SK-N-SH (cell line): ENCODE data around the gene ZDHHC14. TPM values are rescaled to one million over a fixed set of nuclear protein-coding genes. Genes with fewer than 3 reads are reported as not detected.

Experiments used
- CTCF ChIA-PET: fragments of 300-600, 350-600 bp; formaldehyde crosslinking; extraction: SDS; loops from one replicate; lab custom pipeline; 2021; lab: Yijun Ruan, JAX
- POLR2A ChIA-PET: fragments of 350-600 bp; sonication (Branson Sonifier 250); formaldehyde crosslinking; extraction: SDS; loops from one replicate; lab custom pipeline; 2020; ENCODE audit warnings: antibody characterized with exemption, inconsistent platforms; lab: Yijun Ruan, JAX
- DNase-seq: peaks from one replicate; pipeline ENCODE4 v3.0.0; 2012
- H2AFZ ChIP-seq: fragments of 200-600 bp; sonication (generic); 2 replicates; pipeline ENCODE4 v1.8.1; 2016; ENCODE audit warnings: antibody characterized with exemption, mild to moderate bottlenecking, low read depth
- H3F3A ChIP-seq: fragments of 200-600 bp; sonication (generic); replicated peaks from 2 replicates; pipeline ENCODE3; 2016; ENCODE audit warnings: antibody characterized with exemption, mild to moderate bottlenecking; ENCODE audit not compliant: insufficient read depth
- H3K27ac ChIP-seq, 2 experiments: fragments of 200-500 bp in 1 of 2; fragments of 200-600 bp in 1 of 2; sonication (Bioruptor generic) in 1 of 2; sonication (generic), shearing (Covaris generic) in 1 of 2; 2 replicates each; pipeline versions ENCODE4 v1.5.1 to v1.6.1; 2014 to 2016; ENCODE audit warnings: low read depth in 2 of 2, inconsistent platforms in 1 of 2, low read length in 1 of 2, mild to moderate bottlenecking in 1 of 2, mixed read lengths in 1 of 2
- H3K27me3 ChIP-seq: fragments of 200-600 bp; sonication (generic), shearing (Covaris generic); 2 replicates; pipeline ENCODE4 v1.6.1; 2016; ENCODE audit warnings: mixed run types; ENCODE audit not compliant: insufficient read depth
- H3K36me3 ChIP-seq, 2 experiments: fragments of 200-500 bp in 1 of 2; fragments of 200-600 bp in 1 of 2; sonication (Bioruptor generic) in 1 of 2; sonication (generic) in 1 of 2; replicated peaks in 1 of 2; 2 replicates each; pipeline versions ENCODE3 to v1.5.1; 2014 to 2016; ENCODE audit warnings: low read length in 1 of 2, mild to moderate bottlenecking in 1 of 2; ENCODE audit not compliant: insufficient read depth in 2 of 2, control insufficient read depth in 1 of 2
- H3K4me1 ChIP-seq, 2 experiments: fragments of 200-500 bp in 1 of 2; fragments of 200-600 bp in 1 of 2; sonication (Bioruptor generic) in 1 of 2; sonication (generic), shearing (Covaris generic) in 1 of 2; 2 replicates each; pipeline versions ENCODE4 v1.5.1 to v1.6.1; 2014 to 2016; ENCODE audit warnings: low read depth in 1 of 2, low read length in 1 of 2, mixed run types in 1 of 2; ENCODE audit not compliant: insufficient read depth in 2 of 2, control insufficient read depth in 1 of 2
- H3K4me2 ChIP-seq: fragments of 200-600 bp; sonication (generic), shearing (Covaris generic); 2 replicates; pipeline ENCODE4 v1.6.1; 2017; ENCODE audit warnings: mixed run types
- H3K4me3 ChIP-seq, 2 experiments: fragments of 200-500 bp in 1 of 2; fragments of 200-600 bp in 1 of 2; sonication (Bioruptor generic) in 1 of 2; sonication (generic), shearing (Covaris generic) in 1 of 2; 2 replicates each; pipeline versions ENCODE4 v1.5.1 to v1.8.1; 2014 to 2016; ENCODE audit warnings: low read depth in 2 of 2, inconsistent platforms in 1 of 2, low read length in 1 of 2, mild to moderate bottlenecking in 1 of 2, mixed read lengths in 1 of 2, moderate library complexity in 1 of 2
- H3K79me2 ChIP-seq: fragments of 200-600 bp; sonication (generic); 2 replicates; pipeline ENCODE4 v1.8.1; 2017; ENCODE audit warnings: mild to moderate bottlenecking; ENCODE audit not compliant: insufficient read depth
- H3K9ac ChIP-seq: fragments of 200-600 bp; sonication (generic); 2 replicates; pipeline ENCODE4 v1.6.1; 2017; ENCODE audit warnings: mixed run types
- H3K9me2 ChIP-seq: fragments of 200-600 bp; sonication (generic); 2 replicates; pipeline ENCODE4 v1.6.1; 2017; ENCODE audit warnings: mixed run types
- H3K9me3 ChIP-seq: fragments of 200-600 bp; sonication (generic); 2 replicates; pipeline ENCODE4 v1.6.1; 2017; ENCODE audit warnings: mixed run types, mild to moderate bottlenecking, moderate library complexity
- H4K20me1 ChIP-seq: fragments of 200-600 bp; sonication (generic); 2 replicates; pipeline ENCODE4 v1.6.1; 2017; ENCODE audit warnings: mild to moderate bottlenecking, mixed run types; ENCODE audit not compliant: insufficient read depth
- CTCF ChIP-seq: fragments of 200-600 bp; sonication (generic); IDR thresholded peaks from 2 replicates; pipeline ENCODE4 v1.6.1; 2017; ENCODE audit warnings: antibody characterized with exemption, mild to moderate bottlenecking, moderate library complexity
- ELF1 ChIP-seq: IDR thresholded peaks from 2 replicates; pipeline ENCODE4 v1.4.0; 2012
- FOSL2 ChIP-seq: IDR thresholded peaks from 2 replicates; pipeline ENCODE4 v1.4.0; 2012; ENCODE audit warnings: low read depth, mild to moderate bottlenecking, moderate library complexity, borderline replicate concordance
- FOXM1 ChIP-seq: IDR thresholded peaks from 2 replicates; pipeline ENCODE4 v1.4.0; 2012; ENCODE audit warnings: low read depth, mild to moderate bottlenecking
- GATA2 ChIP-seq: sonication (generic); formaldehyde crosslinking; IDR thresholded peaks from 2 replicates; pipeline ENCODE4 v1.5.0; 2020; ENCODE audit warnings: mild to moderate bottlenecking, missing genetic modification reagents
- IRF3 ChIP-seq: fragments of 150-350 bp; IDR thresholded peaks from 2 replicates; pipeline ENCODE4 v1.6.1; 2016; ENCODE audit warnings: mild to moderate bottlenecking, low read depth, low read length
- JUND ChIP-seq: IDR thresholded peaks from 2 replicates; pipeline ENCODE4 v1.4.0; 2012
- MAX ChIP-seq: IDR thresholded peaks from 2 replicates; pipeline ENCODE4 v1.4.0; 2012; ENCODE audit warnings: low read depth
- POLR2AphosphoS5 ChIP-seq: IDR thresholded peaks from 2 replicates; pipeline ENCODE4 v1.6.1; 2012; ENCODE audit warnings: low read depth, low read length
- RAD21 ChIP-seq: IDR thresholded peaks from 2 replicates; pipeline ENCODE4 v1.6.1; 2012; ENCODE audit warnings: mild to moderate bottlenecking, low read length
- RCOR1 ChIP-seq: fragments of 150-350 bp; IDR thresholded peaks from 2 replicates; pipeline ENCODE4 v1.6.1; 2017; ENCODE audit warnings: antibody characterized with exemption, low read length
- REST ChIP-seq: IDR thresholded peaks from 2 replicates; pipeline ENCODE4 v1.6.1; 2012; ENCODE audit warnings: mild to moderate bottlenecking, low read depth, low read length, moderate library complexity
- TAF1 ChIP-seq: IDR thresholded peaks from 2 replicates; pipeline ENCODE4 v1.6.1; 2012; ENCODE audit warnings: low read depth, mild to moderate bottlenecking, low read length, moderate library complexity, borderline replicate concordance
- USF2 ChIP-seq: fragments of 150-350 bp; IDR thresholded peaks from 2 replicates; pipeline ENCODE4 v1.6.1; 2017; ENCODE audit warnings: antibody characterized with exemption, low read length, low read depth, borderline replicate concordance
- YY1 ChIP-seq: IDR thresholded peaks from 2 replicates; pipeline ENCODE4 v1.4.0; 2012; ENCODE audit warnings: low read depth, mild to moderate bottlenecking
- WGBS: methylation state at CpG from one replicate; pipeline ENCODE4 v1.1.6; 2017; ENCODE audit warnings: low lambda C conversion rate; 5-methylcytosine and 5-hydroxymethylcytosine counted together
- polyA plus RNA-seq, 3 experiments: library from polyadenylated mRNA; depleted of rRNA; stranded (reverse); fragments of >200 nt; gene quantifications; 2 replicates each; pipeline ENCODE4 v1.2.3, GENCODE V29; 2012

Gene ZDHHC14
- polyA plus RNA-seq, 1 of the 3 experiments (the other 2 are of a cell fraction) = 5.4 TPM

- Histone ChIP-seq H3K27ac (no peak overlapping the region), H3K36me3 (no peaks in the 10 kb centered on the region), H3K79me2 (no peaks in the 10 kb centered on the region), H3K4me1 (peaks cover 12 to 17% of the 10 kb centered on the region in 2 experiments; a peak in 2 of 4 replicates), H3K9me3 (no peaks in the 10 kb centered on the region), H3K4me3 (no peak overlapping the region), H3K27me3 (no peaks in the 10 kb centered on the region), H3K4me2 (no peak overlapping the region), H4K20me1 (no peaks in the 10 kb centered on the region), H2AFZ (no peak overlapping the region), H3K9me2 (no peaks in the 10 kb centered on the region), H3F3A (peaks cover 15% of the 10 kb centered on the region), H3K9ac (no peak overlapping the region)
- WGBS = 95% methylated on average over 8 of the region's 8 CpGs
- ChIA-PET CTCF (interaction anchor here (1.0 kb wide), 1 partner anchor 10 kb away, joined by 3 read pairs; no protein-coding TSS in a partner anchor), POLR2A (no interaction called here)
- TF ChIP-seq POLR2AphosphoS5 = no peak
- TF ChIP-seq TAF1 = no peak
- no peak for TF ChIP-seq FOSL2
- no peak for TF ChIP-seq ELF1
- TF ChIP-seq FOXM1 = no peak
- no peak for TF ChIP-seq RAD21
- no peak for TF ChIP-seq RCOR1
- no peak for TF ChIP-seq JUND
- TF ChIP-seq USF2 = no peak
- TF ChIP-seq MAX = no peak
- TF ChIP-seq REST = no peak
- TF ChIP-seq IRF3 = no peak
- TF ChIP-seq YY1 = no peak
- no peak for TF ChIP-seq GATA2 (CRISPR knock-in tag)
- TF ChIP-seq CTCF = no peak
- no peak for DNase-seq
Observed at GRCh38 chr6:157534134-157534871, 153.3 kb downstream of the ZDHHC14 start.
